ENCODE data around the gene FAIM2. TPM values are rescaled to one million over a fixed set of nuclear protein-coding genes. Genes with fewer than 3 reads are reported as not detected.
A peak's percentile ranks its signal among the peaks of the same experiment; 100 is the strongest.

FAIM2 gene
- total RNA-seq, 6 donors from 2014 or later: 0.30 to 2.0 (median 0.64) TPM; not detected in 2

GRCh38 chr12:49921936-49922335, 18.2 kb upstream of the FAIM2 start:
- ATAC-seq (ENCODE audit: low FRiP score in 2 of 2) (no peak), DNase-seq (no peak)
- no peaks in the 10 kb centered on the region for H3K27me3 ChIP-seq
- 72% methylated on average over 6 of the region's 6 CpGs for WGBS, 2 donors
- H3K4me3 ChIP-seq: no peak overlapping the region
- H3K36me3 ChIP-seq: no peaks in the 10 kb centered on the region
- no peak for TF ChIP-seq POLR2AphosphoS5 (IDR thresholded peaks at IDR 0.05)
- TF ChIP-seq CTCF (IDR thresholded peaks at IDR 0.05): no peak
- TF ChIP-seq EP300 (IDR thresholded peaks at IDR 0.05): no peak
- TF ChIP-seq POLR2A (IDR thresholded peaks at IDR 0.05): no peak
- H3K4me1 ChIP-seq: peaks cover 0 to 11% (median 4%) of the 10 kb centered on the region in 4 donors
- no peak overlapping the region for H3K27ac ChIP-seq
- H3K9me3 ChIP-seq: no peaks in the 10 kb centered on the region

GRCh38 chr12:49921299-49921698, 17.6 kb upstream of the FAIM2 start:
- H3K27me3 ChIP-seq: no peaks in the 10 kb centered on the region
- H3K36me3 ChIP-seq: no peaks in the 10 kb centered on the region
- peaks cover 0 to 11% (median 4%) of the 10 kb centered on the region in 4 donors for H3K4me1 ChIP-seq
- no peaks in the 10 kb centered on the region for H3K9me3 ChIP-seq
- DNase-seq: no peak
- 72 to 81% methylated on average over 3 of the region's 3 CpGs for whole genome bisulfite sequencing, 2 donors
- no peak overlapping the region for H3K4me3 ChIP-seq
- ATAC-seq (ENCODE audit: low FRiP score in 2 of 2): no peak
- TF ChIP-seq POLR2AphosphoS5 (IDR thresholded peaks at IDR 0.05): no peak
- H3K27ac ChIP-seq: no peak overlapping the region

GRCh38 chr12:49920915-49921286, 17.2 kb upstream of the FAIM2 start:
- H3K27ac ChIP-seq: no peak overlapping the region
- 82 to 84% methylated on average over 3 of the region's 3 CpGs for WGBS, 2 donors

GRCh38 chr12:49920241-49920914, 16.7 kb upstream of the FAIM2 start:
- TF ChIP-seq CTCF (IDR thresholded peaks at IDR 0.05): no peak
- no peak for TF ChIP-seq POLR2AphosphoS5 (IDR thresholded peaks at IDR 0.05)
- no peak for TF ChIP-seq POLR2A (IDR thresholded peaks at IDR 0.05)
- no peak for TF ChIP-seq EP300 (IDR thresholded peaks at IDR 0.05)
- Histone ChIP-seq H3K9me3 (no peaks in the 10 kb centered on the region), H3K27me3 (no peaks in the 10 kb centered on the region), H3K36me3 (no peaks in the 10 kb centered on the region), H3K4me3 (no peak overlapping the region), H3K27ac (no peak overlapping the region), H3K4me1 (peaks cover 0 to 11% (median 4%) of the 10 kb centered on the region in 4 donors)
- ATAC-seq (ENCODE audit: low FRiP score in 2 of 2) (peak in 1 of 2 donors; percentile 48), DNase-seq (no peak)
- WGBS, 2 donors: 45 to 48% methylated on average over 10 to 12 of the region's 12 CpGs

More at GRCh38 chr12:49920915-49921286, 17.2 kb upstream of the FAIM2 start:
- no peaks in the 10 kb centered on the region for H3K36me3 ChIP-seq
- H3K4me3 ChIP-seq: no peak overlapping the region
- peaks cover 0 to 11% (median 4%) of the 10 kb centered on the region in 4 donors for H3K4me1 ChIP-seq
- DNase-seq: no peak
- ATAC-seq (ENCODE audit: low FRiP score in 2 of 2): no peak
- no peaks in the 10 kb centered on the region for H3K27me3 ChIP-seq
- TF ChIP-seq POLR2AphosphoS5 (IDR thresholded peaks at IDR 0.05): no peak
- no peak for TF ChIP-seq POLR2A (IDR thresholded peaks at IDR 0.05)
- TF ChIP-seq CTCF (IDR thresholded peaks at IDR 0.05): no peak
- no peak for TF ChIP-seq EP300 (IDR thresholded peaks at IDR 0.05)
- H3K9me3 ChIP-seq: no peaks in the 10 kb centered on the region

GRCh38 chr12:49917788-49918173, 14.1 kb upstream of the FAIM2 start:
- H3K4me1 ChIP-seq: peaks cover 0 to 11% (median 4%) of the 10 kb centered on the region in 4 donors
- H3K27me3 ChIP-seq: no peaks in the 10 kb centered on the region
- no peak for ATAC-seq (ENCODE audit: low FRiP score in 2 of 2)
- TF ChIP-seq CTCF (IDR thresholded peaks at IDR 0.05) (no peak), POLR2AphosphoS5 (IDR thresholded peaks at IDR 0.05) (no peak), EP300 (IDR thresholded peaks at IDR 0.05) (no peak), POLR2A (IDR thresholded peaks at IDR 0.05) (no peak)
- no peak for DNase-seq
- H3K27ac ChIP-seq: no peak overlapping the region
- H3K36me3 ChIP-seq: no peaks in the 10 kb centered on the region
- WGBS, 2 donors: 75 to 79% methylated on average over 5 of the region's 5 CpGs
- no peaks in the 10 kb centered on the region for H3K9me3 ChIP-seq
- H3K4me3 ChIP-seq: no peak overlapping the region

All from upper lobe of left lung (tissue), 6 donors.